Activated T-cell treated with anti-CD3 and anti-CD28 coated beads, Interleukin-2, amount 50 U/mL, for 24 hours (primary cell): Measurements from ENCODE around the gene TMEM179B.
"Not testable (repeated sequence)": the region's sequence is repeated elsewhere in the genome, so short reads cannot be mapped to it uniquely, and the experiment has no call there.

Source experiments
- DNase-seq: peaks from one replicate; pipeline ENCODE4 v3.0.0-alpha.2; 2020
- H3K27ac Mint-ChIP-seq: 2 replicates; pipeline ENCODE4 v1.8.0; 2020; ENCODE audit warnings: mild to moderate bottlenecking, mixed read lengths
- H3K27me3 Mint-ChIP-seq: 2 replicates; pipeline ENCODE4 v1.8.0; 2020; ENCODE audit warnings: mixed read lengths
- H3K36me3 Mint-ChIP-seq: 2 replicates; pipeline ENCODE4 v1.8.0; 2020; ENCODE audit warnings: low read depth, mixed read lengths
- H3K4me1 Mint-ChIP-seq: 2 replicates; pipeline ENCODE4 v1.8.0; 2020; ENCODE audit warnings: low read depth, mixed read lengths
- H3K4me3 Mint-ChIP-seq: 2 replicates; pipeline ENCODE4 v1.8.0; 2020; ENCODE audit warnings: mild to moderate bottlenecking, moderate library complexity, mixed read lengths
- H3K9me3 Mint-ChIP-seq: 2 replicates; pipeline ENCODE4 v1.8.0; 2020; ENCODE audit warnings: mixed read lengths

Gene TMEM179B

GRCh38 chr11:62805076-62805892, 18.1 kb downstream of the TMEM179B start, which contains the start of gene NXF1:
NXF1 (minus strand) TSS chr11:62805440; CDS start chr11:62805356, 84 bp downstream.
- H3K4me3 Mint-ChIP-seq: peak within 1 kb of the TSS; percentile 100
- H3K27me3 Mint-ChIP-seq: no peaks in the 10 kb centered on the region
- H3K4me1 Mint-ChIP-seq: peaks cover 49% of the 10 kb centered on the region
- peak within 1 kb of the TSS; percentile 99 for H3K27ac Mint-ChIP-seq
- no peaks in the 10 kb centered on the region for H3K9me3 Mint-ChIP-seq
- H3K36me3 Mint-ChIP-seq: peaks cover 57% of the 10 kb centered on the region
- DNase-seq: peak; percentile 98

GRCh38 chr11:62805961-62806441, 18.8 kb downstream of the TMEM179B start:
- no peaks in the 10 kb centered on the region for H3K9me3 Mint-ChIP-seq
- H3K27me3 Mint-ChIP-seq: no peaks in the 10 kb centered on the region
- peak; percentile 58 for DNase-seq
- H3K4me3 Mint-ChIP-seq: peak overlapping the region; percentile 100
- H3K27ac Mint-ChIP-seq: peak overlapping the region; percentile 99
- peaks cover 51% of the 10 kb centered on the region for H3K36me3 Mint-ChIP-seq
- peaks cover 47% of the 10 kb centered on the region for H3K4me1 Mint-ChIP-seq

GRCh38 chr11:62806611-62807121, 19.5 kb downstream of the TMEM179B start:
- Mint-ChIP-seq H3K4me1 (peaks cover 41% of the 10 kb centered on the region), H3K27ac (peak overlapping the region; percentile 99), H3K36me3 (peaks cover 44% of the 10 kb centered on the region), H3K9me3 (no peaks in the 10 kb centered on the region), H3K4me3 (peak overlapping the region; percentile 100), H3K27me3 (no peaks in the 10 kb centered on the region)
- no peak for DNase-seq

DNA sequence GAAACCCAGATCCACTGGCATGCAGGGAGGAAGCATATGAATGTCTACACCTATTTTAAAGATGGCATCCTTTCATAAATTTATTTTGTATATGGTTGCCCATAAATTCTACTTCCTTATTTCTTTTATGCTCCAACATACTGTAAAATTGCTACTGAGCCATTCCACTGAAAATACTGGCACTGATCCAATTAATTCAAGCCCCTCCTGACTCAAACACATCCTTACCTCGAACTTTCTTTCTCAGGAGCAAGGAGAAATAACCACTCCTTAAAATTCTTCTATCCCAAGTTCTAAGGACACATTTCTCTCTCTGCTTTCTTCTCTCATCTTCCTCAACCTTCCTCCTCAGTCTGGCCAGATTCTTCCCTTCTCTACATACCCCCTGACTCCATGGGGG, 23.5 kb downstream of the TMEM179B start:
- H3K27ac Mint-ChIP-seq: peak overlapping the region; percentile 1
- H3K4me3 Mint-ChIP-seq: no peak overlapping the region
- peaks cover 14% of the 10 kb centered on the region for H3K4me1 Mint-ChIP-seq
- H3K27me3 Mint-ChIP-seq: no peaks in the 10 kb centered on the region
- H3K36me3 Mint-ChIP-seq: peaks cover 16% of the 10 kb centered on the region
- no peaks in the 10 kb centered on the region for H3K9me3 Mint-ChIP-seq
- DNase-seq: no peak

DNA sequence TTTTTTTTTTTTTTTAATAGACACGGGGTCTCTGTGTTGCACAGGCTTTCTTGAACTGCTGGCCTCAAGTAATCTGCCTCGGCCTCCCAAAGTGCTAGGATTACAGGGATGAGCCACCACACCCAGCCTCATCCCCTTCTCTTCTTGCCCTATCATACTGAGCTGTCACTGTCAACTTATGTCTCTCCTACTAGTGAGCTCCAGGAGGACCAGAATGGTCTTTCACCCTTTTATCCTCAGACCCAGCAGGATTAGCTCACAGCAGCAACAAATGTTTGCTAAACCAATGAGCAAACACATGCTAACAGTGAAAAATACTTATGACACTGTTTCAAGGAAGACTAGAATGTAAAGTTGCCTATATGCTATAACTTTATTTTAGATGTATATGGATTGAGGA, 24.5 kb downstream of the TMEM179B start:
- no peak for DNase-seq
- no peaks in the 10 kb centered on the region for H3K27me3 Mint-ChIP-seq
- H3K4me3 Mint-ChIP-seq: no peak overlapping the region
- H3K27ac Mint-ChIP-seq: no peak overlapping the region
- peaks cover 6% of the 10 kb centered on the region for H3K4me1 Mint-ChIP-seq
- H3K36me3 Mint-ChIP-seq: peaks cover 21% of the 10 kb centered on the region
- H3K9me3 Mint-ChIP-seq: no peaks in the 10 kb centered on the region

GRCh38 chr11:62816557-62816956, 29.4 kb downstream of the TMEM179B start:
- Mint-ChIP-seq H3K27me3 (no peaks in the 10 kb centered on the region), H3K4me3 (no peak overlapping the region), H3K27ac (no peak overlapping the region), H3K36me3 (peaks cover 51% of the 10 kb centered on the region), H3K4me1 (peaks cover 1% of the 10 kb centered on the region), H3K9me3 (no peaks in the 10 kb centered on the region)
- DNase-seq: no peak

GRCh38 chr11:62817129-62817528, 29.9 kb downstream of the TMEM179B start:
- peaks cover 1% of the 10 kb centered on the region for H3K4me1 Mint-ChIP-seq
- H3K4me3 Mint-ChIP-seq: no peak overlapping the region
- DNase-seq: no peak
- no peak overlapping the region for H3K27ac Mint-ChIP-seq
- no peaks in the 10 kb centered on the region for H3K9me3 Mint-ChIP-seq
- peaks cover 53% of the 10 kb centered on the region for H3K36me3 Mint-ChIP-seq
- no peaks in the 10 kb centered on the region for H3K27me3 Mint-ChIP-seq

- no peaks in the 10 kb centered on the region for H3K27me3 Mint-ChIP-seq
- H3K4me3 Mint-ChIP-seq: no peak overlapping the region
- no peak for DNase-seq
- H3K36me3 Mint-ChIP-seq: peaks cover 75% of the 10 kb centered on the region
- H3K9me3 Mint-ChIP-seq: no peaks in the 10 kb centered on the region
- H3K4me1 Mint-ChIP-seq: peaks cover 12% of the 10 kb centered on the region
- peak overlapping the region; percentile 61 for H3K27ac Mint-ChIP-seq
These were observed 36.5 kb downstream of the TMEM179B start for GRCh38 chr11:62823677-62824076.

GRCh38 chr11:62828130-62828529, 40.9 kb downstream of the TMEM179B start:
- Mint-ChIP-seq H3K36me3 (peaks cover 73% of the 10 kb centered on the region), H3K4me1 (peaks cover 38% of the 10 kb centered on the region), H3K27ac (peak overlapping the region; percentile 26)
- H3K9me3 Mint-ChIP-seq, H3K4me3 Mint-ChIP-seq, DNase-seq, H3K27me3 Mint-ChIP-seq: not testable (repeated sequence)

GRCh38 chr11:62830904-62831519, 43.8 kb downstream of the TMEM179B start:
- H3K9me3 Mint-ChIP-seq: no peaks in the 10 kb centered on the region
- peak overlapping the region; percentile 93 for H3K4me3 Mint-ChIP-seq
- peak overlapping the region; percentile 100 for H3K27ac Mint-ChIP-seq
- no peaks in the 10 kb centered on the region for H3K27me3 Mint-ChIP-seq
- H3K36me3 Mint-ChIP-seq: peaks cover 72% of the 10 kb centered on the region
- DNase-seq: no peak
- H3K4me1 Mint-ChIP-seq: peaks cover 53% of the 10 kb centered on the region

DNA sequence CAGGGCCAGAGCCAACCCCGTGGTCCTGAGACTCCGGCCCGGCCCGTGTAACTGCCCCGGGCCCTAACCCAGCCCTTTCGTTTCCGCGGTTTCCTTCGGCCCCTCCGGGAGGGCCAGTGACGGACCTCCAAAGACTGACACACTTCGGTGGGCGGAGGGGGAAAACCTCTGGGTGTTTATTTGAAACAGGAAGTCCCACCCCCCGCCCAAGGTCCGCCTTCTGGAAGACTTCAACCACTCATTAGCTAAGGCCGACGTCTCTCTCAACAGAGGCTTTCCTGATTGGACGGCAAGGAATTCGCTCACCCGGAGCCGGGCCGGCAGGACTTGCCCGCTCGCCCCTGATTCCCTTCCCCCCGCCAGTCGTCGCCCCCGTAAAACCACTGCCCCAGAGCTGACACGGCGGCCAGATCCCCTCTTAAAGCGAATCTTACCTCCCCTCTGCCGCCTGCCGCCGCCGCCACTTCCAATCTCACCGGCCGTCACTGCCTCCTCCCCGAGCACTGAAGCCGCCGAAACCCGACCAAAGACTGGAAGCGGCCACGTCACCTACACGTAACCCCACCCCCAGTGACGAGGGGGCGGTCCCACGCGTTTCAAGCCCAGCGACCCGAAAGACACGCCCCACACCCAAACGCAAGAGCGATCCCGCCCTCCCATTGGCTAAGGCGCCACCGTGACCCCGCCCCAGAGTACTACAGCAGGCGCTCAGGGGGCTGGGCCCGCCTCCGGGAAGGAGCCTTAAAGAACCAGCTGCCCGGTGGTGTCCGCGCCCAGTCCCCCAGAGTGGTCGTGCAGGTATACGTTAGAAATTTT, 44.5 kb downstream of the TMEM179B start, which contains the start of gene STX5:
Gene STX5, minus strand, starts transcription at position 532 of the 816 bp plus-strand sequence. CDS start 808 bp downstream, outside the sequence.
- Mint-ChIP-seq H3K27ac (peak within 1 kb of the TSS; percentile 100), H3K27me3 (no peaks in the 10 kb centered on the region), H3K4me3 (peak within 1 kb of the TSS; percentile 93), H3K4me1 (peaks cover 59% of the 10 kb centered on the region), H3K36me3 (peaks cover 78% of the 10 kb centered on the region), H3K9me3 (no peaks in the 10 kb centered on the region)
- DNase-seq: peak; percentile 100

GRCh38 chr11:62832336-62833234, 45.4 kb downstream of the TMEM179B start, which contains the start of gene TEX54:
TEX54 (minus strand) TSS chr11:62832841.
- peaks cover 65% of the 10 kb centered on the region for H3K4me1 Mint-ChIP-seq
- H3K9me3 Mint-ChIP-seq: no peaks in the 10 kb centered on the region
- no peaks in the 10 kb centered on the region for H3K27me3 Mint-ChIP-seq
- peaks cover 77% of the 10 kb centered on the region for H3K36me3 Mint-ChIP-seq
- peak within 1 kb of the TSS; percentile 100 for H3K27ac Mint-ChIP-seq
- DNase-seq: no peak
- peak within 1 kb of the TSS; percentile 93 for H3K4me3 Mint-ChIP-seq

DNA sequence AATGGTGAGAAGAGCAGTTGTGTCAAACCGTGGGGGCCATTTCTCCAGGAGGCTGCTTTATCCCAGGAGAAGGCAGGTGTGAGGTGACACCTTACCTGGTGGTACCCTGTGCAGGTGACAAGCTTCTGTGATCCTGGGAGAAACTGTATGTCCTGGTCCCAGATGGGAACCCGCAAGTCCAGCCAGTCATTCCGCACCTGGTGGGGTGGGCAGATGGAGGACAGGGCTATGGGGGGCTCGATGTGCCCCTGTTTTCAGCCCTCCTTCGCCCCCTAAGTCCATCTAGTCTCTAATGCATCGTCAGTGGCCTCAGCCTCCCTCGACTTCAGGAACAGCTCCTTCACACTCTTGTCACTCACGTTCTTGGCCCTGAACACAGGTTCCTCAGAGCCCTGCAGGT, 48.1 kb downstream of the TMEM179B start:
- H3K36me3 Mint-ChIP-seq: peaks cover 84% of the 10 kb centered on the region
- no peaks in the 10 kb centered on the region for H3K9me3 Mint-ChIP-seq
- peak overlapping the region; percentile 86 for H3K27ac Mint-ChIP-seq
- no peak overlapping the region for H3K4me3 Mint-ChIP-seq
- peaks cover 69% of the 10 kb centered on the region for H3K4me1 Mint-ChIP-seq
- H3K27me3 Mint-ChIP-seq: no peaks in the 10 kb centered on the region
- no peak for DNase-seq
